ENCODE measurements around the gene CNPY3. TPM values are rescaled to one million over a fixed set of nuclear protein-coding genes. Genes with fewer than 3 reads are reported as not detected.

Gene CNPY3
- total and polyA plus RNA-seq, 2 of the 13 experiments (the other 11 are each of a cell fraction or from before 2014, with no cell fraction given): 42.3 to 60.2 TPM

DNA sequence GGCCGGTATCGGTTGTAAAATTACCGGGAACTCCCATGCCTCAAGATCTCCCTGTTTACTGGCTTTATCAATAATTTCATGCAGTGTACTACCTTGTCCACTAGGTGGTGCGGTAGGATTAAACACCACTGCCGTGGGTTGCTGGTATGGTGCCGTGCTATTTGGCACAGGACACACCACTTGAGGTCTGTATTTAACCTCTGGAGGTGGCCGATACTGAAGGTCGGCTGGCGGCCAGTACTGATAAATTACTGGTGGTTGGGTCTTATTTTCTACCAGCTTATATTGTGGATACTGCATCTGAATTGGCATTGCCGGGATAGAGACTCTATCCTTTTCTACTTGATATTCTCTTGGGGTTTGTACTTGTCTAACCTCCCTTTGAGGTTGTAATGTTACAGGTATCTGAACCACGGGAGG, 27.7 kb upstream of the CNPY3 start (continued):
- TF ChIP-seq, protein P1, sequence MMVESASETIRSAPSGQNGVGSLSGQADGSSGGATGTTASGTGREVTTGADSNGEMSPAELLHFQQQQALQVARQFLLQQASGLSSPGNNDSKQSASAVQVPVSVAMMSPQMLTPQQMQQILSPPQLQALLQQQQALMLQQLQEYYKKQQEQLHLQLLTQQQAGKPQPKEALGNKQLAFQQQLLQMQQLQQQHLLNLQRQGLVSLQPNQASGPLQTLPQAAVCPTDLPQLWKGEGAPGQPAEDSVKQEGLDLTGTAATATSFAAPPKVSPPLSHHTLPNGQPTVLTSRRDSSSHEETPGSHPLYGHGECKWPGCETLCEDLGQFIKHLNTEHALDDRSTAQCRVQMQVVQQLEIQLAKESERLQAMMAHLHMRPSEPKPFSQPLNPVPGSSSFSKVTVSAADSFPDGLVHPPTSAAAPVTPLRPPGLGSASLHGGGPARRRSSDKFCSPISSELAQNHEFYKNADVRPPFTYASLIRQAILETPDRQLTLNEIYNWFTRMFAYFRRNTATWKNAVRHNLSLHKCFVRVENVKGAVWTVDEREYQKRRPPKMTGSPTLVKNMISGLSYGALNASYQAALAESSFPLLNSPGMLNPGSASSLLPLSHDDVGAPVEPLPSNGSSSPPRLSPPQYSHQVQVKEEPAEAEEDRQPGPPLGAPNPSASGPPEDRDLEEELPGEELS (CRISPR knock-in tag; IDR thresholded peaks at IDR 0.05): peak; percentile 63; the same call in 1 of the 2 replicates
- TF ChIP-seq REPIN1 (CRISPR knock-in tag; IDR thresholded peaks at IDR 0.05; ENCODE audit: borderline replicate concordance, low read depth) (peak; percentile 45; the same call in 1 of the 2 replicates), GZF1 (CRISPR knock-in tag; IDR thresholded peaks at IDR 0.05) (0 out of 2 replicates have a peak, but pooled peaks have one; percentile 60), ZNF253 (CRISPR knock-in tag; IDR thresholded peaks at IDR 0.05; ENCODE audit: borderline replicate concordance) (no peak), ZNF225 (CRISPR knock-in tag; IDR thresholded peaks at IDR 0.05) (no peak), SIN3B (IDR thresholded peaks at IDR 0.05; ENCODE audit: low read length) (0 out of 2 replicates have a peak, but pooled peaks have one; percentile 31), ZMYM4 (CRISPR knock-in tag; IDR thresholded peaks at IDR 0.05) (no peak), SP2 (CRISPR knock-in tag; IDR thresholded peaks at IDR 0.05) (no peak), NCOA2 (CRISPR knock-in tag; IDR thresholded peaks at IDR 0.05) (0 out of 2 replicates have a peak, but pooled peaks have one; percentile 19), NFKBIZ (CRISPR knock-in tag; IDR thresholded peaks at IDR 0.05) (0 out of 2 replicates have a peak, but pooled peaks have one; percentile 62), ZNF232 (CRISPR knock-in tag; IDR thresholded peaks at IDR 0.05; ENCODE audit: borderline replicate concordance) (peak; percentile 60; the same call in 1 of the 2 replicates), PHF21A (CRISPR knock-in tag; IDR thresholded peaks at IDR 0.05) (peak; percentile 57; the same call in 1 of the 2 replicates), HNF4G (IDR thresholded peaks at IDR 0.05; ENCODE audit: borderline replicate concordance, low read depth, low read length) (no peak), HNF4G (CRISPR knock-in tag; IDR thresholded peaks at IDR 0.05; ENCODE audit: borderline replicate concordance, low read depth) (0 out of 2 replicates have a peak, but pooled peaks have one; percentile 35), ZNF652 (CRISPR knock-in tag; IDR thresholded peaks at IDR 0.05; ENCODE audit: borderline replicate concordance, low read depth) (no peak), CHCHD3 (CRISPR knock-in tag; IDR thresholded peaks at IDR 0.05) (0 out of 2 replicates have a peak, but pooled peaks have one; percentile 31), KDM2A (CRISPR knock-in tag; IDR thresholded peaks at IDR 0.05; ENCODE audit: borderline replicate concordance, low read depth) (peak; percentile 89), TGIF2 (CRISPR knock-in tag; IDR thresholded peaks at IDR 0.05) (0 out of 2 replicates have a peak, but pooled peaks have one; percentile 44), ZFX (CRISPR knock-in tag; IDR thresholded peaks at IDR 0.05; ENCODE audit: low read depth) (peak; percentile 43; the same call in 1 of the 2 replicates)
- TF ChIP-seq, protein P2, sequence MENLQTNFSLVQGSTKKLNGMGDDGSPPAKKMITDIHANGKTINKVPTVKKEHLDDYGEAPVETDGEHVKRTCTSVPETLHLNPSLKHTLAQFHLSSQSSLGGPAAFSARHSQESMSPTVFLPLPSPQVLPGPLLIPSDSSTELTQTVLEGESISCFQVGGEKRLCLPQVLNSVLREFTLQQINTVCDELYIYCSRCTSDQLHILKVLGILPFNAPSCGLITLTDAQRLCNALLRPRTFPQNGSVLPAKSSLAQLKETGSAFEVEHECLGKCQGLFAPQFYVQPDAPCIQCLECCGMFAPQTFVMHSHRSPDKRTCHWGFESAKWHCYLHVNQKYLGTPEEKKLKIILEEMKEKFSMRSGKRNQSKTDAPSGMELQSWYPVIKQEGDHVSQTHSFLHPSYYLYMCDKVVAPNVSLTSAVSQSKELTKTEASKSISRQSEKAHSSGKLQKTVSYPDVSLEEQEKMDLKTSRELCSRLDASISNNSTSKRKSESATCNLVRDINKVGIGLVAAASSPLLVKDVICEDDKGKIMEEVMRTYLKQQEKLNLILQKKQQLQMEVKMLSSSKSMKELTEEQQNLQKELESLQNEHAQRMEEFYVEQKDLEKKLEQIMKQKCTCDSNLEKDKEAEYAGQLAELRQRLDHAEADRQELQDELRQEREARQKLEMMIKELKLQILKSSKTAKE (CRISPR knock-in tag; IDR thresholded peaks at IDR 0.05; ENCODE audit: borderline replicate concordance): no peak
- TF ChIP-seq, protein P3, sequence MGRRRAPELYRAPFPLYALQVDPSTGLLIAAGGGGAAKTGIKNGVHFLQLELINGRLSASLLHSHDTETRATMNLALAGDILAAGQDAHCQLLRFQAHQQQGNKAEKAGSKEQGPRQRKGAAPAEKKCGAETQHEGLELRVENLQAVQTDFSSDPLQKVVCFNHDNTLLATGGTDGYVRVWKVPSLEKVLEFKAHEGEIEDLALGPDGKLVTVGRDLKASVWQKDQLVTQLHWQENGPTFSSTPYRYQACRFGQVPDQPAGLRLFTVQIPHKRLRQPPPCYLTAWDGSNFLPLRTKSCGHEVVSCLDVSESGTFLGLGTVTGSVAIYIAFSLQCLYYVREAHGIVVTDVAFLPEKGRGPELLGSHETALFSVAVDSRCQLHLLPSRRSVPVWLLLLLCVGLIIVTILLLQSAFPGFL (CRISPR knock-in tag; IDR thresholded peaks at IDR 0.05): no peak
- TF ChIP-seq, protein P4, sequence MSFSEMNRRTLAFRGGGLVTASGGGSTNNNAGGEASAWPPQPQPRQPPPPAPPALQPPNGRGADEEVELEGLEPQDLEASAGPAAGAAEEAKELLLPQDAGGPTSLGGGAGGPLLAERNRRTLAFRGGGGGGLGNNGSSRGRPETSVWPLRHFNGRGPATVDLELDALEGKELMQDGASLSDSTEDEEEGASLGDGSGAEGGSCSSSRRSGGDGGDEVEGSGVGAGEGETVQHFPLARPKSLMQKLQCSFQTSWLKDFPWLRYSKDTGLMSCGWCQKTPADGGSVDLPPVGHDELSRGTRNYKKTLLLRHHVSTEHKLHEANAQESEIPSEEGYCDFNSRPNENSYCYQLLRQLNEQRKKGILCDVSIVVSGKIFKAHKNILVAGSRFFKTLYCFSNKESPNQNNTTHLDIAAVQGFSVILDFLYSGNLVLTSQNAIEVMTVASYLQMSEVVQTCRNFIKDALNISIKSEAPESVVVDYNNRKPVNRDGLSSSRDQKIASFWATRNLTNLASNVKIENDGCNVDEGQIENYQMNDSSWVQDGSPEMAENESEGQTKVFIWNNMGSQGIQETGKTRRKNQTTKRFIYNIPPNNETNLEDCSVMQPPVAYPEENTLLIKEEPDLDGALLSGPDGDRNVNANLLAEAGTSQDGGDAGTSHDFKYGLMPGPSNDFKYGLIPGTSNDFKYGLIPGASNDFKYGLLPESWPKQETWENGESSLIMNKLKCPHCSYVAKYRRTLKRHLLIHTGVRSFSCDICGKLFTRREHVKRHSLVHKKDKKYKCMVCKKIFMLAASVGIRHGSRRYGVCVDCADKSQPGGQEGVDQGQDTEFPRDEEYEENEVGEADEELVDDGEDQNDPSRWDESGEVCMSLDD (CRISPR knock-in tag; IDR thresholded peaks at IDR 0.05; ENCODE audit: borderline replicate concordance): no peak
- TF ChIP-seq, protein P5, sequence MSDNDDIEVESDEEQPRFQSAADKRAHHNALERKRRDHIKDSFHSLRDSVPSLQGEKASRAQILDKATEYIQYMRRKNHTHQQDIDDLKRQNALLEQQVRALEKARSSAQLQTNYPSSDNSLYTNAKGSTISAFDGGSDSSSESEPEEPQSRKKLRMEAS (IDR thresholded peaks at IDR 0.05): peak; percentile 39; the same call in 1 of the 2 replicates
